HUES64 (cell line): Measurements from ENCODE around the gene RYR3.

Experiments
- H3K27ac ChIP-seq: 2 replicates; pipeline ENCODE4 v1.7.0; 2013; ENCODE audit warnings: low read depth, low read length, inconsistent platforms
- H3K27me3 ChIP-seq: 2 replicates; pipeline ENCODE4 v1.6.1; 2013; ENCODE audit warnings: mild to moderate bottlenecking, low read length; ENCODE audit not compliant: insufficient read depth
- H3K36me3 ChIP-seq: 2 replicates; pipeline ENCODE4 v1.6.1; 2013; ENCODE audit warnings: mild to moderate bottlenecking, low read length; ENCODE audit not compliant: insufficient read depth
- H3K4me1 ChIP-seq: 2 replicates; pipeline ENCODE4 v1.6.1; 2013; ENCODE audit warnings: mild to moderate bottlenecking, low read length, moderate library complexity; ENCODE audit not compliant: insufficient read depth
- H3K4me3 ChIP-seq: 2 replicates; pipeline ENCODE4 v1.5.1; 2013; ENCODE audit warnings: mild to moderate bottlenecking, low read length, moderate library complexity
- H3K9ac ChIP-seq: 2 replicates; pipeline ENCODE4 v1.6.1; 2013; ENCODE audit warnings: mild to moderate bottlenecking, low read depth, low read length
- H3K9me3 ChIP-seq: 2 replicates; pipeline ENCODE4 v1.6.1; 2013; ENCODE audit warnings: low read depth, low read length; ENCODE audit not compliant: insufficient read depth
- WGBS: fragments of 150-250, 120-280 bp; methylation state at CpG from one replicate; pipeline ENCODE4 v1.1.7; 2013; ENCODE audit warnings: missing lambda C conversion rate; 5-methylcytosine and 5-hydroxymethylcytosine counted together

Gene RYR3

DNA sequence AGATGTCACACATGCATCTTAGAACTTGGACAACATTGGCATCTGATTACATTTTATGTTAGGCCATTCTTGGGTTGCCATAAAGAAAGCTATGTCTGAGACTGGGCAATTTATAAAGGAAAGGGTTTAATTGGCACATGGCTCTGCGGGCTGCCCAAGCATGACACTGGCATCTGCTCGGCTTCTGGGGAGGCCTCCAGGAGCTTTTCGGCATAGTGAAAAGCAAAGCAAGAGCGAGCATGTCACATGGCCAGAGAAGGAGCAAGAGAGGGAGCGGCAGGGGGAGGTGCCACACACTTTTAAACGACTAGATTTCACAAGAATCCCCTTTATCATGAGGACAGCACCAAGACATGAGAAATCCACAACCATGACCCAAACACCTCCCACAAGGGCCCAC is 11.3 kb downstream of the RYR3 start:
- H3K4me1 ChIP-seq = no peaks in the 10 kb centered on the region

DNA sequence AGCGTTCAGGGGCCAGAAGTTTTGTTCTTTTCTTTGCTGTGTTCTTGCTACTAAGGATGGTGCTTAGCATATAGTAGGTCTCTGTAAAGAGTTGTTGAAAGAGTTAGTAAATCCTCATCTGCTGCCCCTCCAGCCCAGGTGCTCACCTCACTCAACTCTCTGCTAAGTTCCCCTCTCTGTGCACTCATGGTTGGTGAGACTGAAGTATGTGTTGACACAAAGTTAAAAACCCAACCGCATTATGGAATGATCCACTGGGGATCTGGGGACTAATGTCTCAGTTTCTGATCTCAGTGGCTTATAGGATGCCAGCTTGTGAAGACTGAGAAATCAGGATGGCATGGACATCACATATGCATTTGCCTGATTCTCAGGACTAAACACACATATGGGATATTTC is 13.8 kb downstream of the RYR3 start:
- no peak overlapping the region for H3K27ac ChIP-seq
- no peak overlapping the region for H3K4me3 ChIP-seq
- WGBS = 96% methylated on average over 2 of the region's 2 CpGs
- no peaks in the 10 kb centered on the region for H3K9me3 ChIP-seq
- no peaks in the 10 kb centered on the region for H3K36me3 ChIP-seq
- H3K27me3 ChIP-seq = no peaks in the 10 kb centered on the region; the same call in 1 of the 2 replicates
- no peak overlapping the region for H3K9ac ChIP-seq
- no peaks in the 10 kb centered on the region for H3K4me1 ChIP-seq

More for the DNA sequence above, 11.3 kb downstream of the RYR3 start:
- Histone ChIP-seq H3K27me3 (no peaks in the 10 kb centered on the region; the same call in 1 of the 2 replicates), H3K36me3 (no peaks in the 10 kb centered on the region), H3K9ac (no peak overlapping the region), H3K4me3 (no peak overlapping the region), H3K27ac (no peak overlapping the region), H3K9me3 (no peaks in the 10 kb centered on the region)
- 89% methylated on average over 6 of the region's 6 CpGs for WGBS

DNA sequence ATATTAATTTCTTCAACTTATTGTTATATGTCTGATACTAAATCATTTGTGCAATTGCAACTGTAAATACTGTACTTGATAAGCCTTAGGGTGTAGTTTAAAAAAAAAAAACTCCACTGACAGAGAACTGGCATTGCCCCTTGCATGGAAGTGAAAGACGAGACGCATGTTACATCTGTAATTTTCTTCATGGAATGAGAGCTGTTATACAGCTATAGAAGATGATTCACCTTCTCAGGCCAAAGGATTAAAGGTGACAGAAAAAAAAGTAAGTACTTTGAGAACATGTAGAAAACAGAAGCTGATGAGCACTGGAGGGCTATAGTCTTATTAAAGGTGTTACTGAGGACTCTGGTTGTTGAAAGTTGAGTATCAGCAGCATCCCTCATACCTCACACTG is 16.1 kb downstream of the RYR3 start:
- Histone ChIP-seq H3K4me1 (no peaks in the 10 kb centered on the region), H3K27me3 (no peaks in the 10 kb centered on the region; the same call in 1 of the 2 replicates), H3K4me3 (no peak overlapping the region), H3K9ac (no peak overlapping the region), H3K9me3 (no peaks in the 10 kb centered on the region), H3K27ac (no peak overlapping the region), H3K36me3 (no peaks in the 10 kb centered on the region)
- 90% methylated on average over 2 of the region's 2 CpGs for WGBS

DNA sequence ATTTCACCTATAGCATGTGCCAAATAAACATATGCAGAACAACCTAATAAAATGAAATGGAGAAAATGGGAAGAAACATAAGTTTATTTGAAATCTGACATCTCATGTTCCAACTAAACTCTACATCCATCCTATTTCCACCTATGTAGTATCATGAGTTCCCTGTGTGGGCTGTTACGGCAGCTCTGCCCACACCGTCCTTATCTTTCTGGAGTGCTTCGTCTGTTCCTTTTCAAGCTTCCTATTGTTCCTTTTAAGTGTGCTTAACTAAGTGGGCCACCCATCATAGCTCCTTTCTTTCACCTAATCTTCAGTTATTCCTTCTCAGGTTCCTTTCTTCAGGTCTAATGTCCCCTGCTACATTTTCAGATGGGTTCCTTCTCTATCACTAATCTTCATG is 17.3 kb downstream of the RYR3 start:
- H3K27ac ChIP-seq = no peak overlapping the region
- no peaks in the 10 kb centered on the region; the same call in 1 of the 2 replicates for H3K27me3 ChIP-seq
- no peaks in the 10 kb centered on the region for H3K36me3 ChIP-seq
- no peak overlapping the region for H3K9ac ChIP-seq
- WGBS = 74% methylated on average over 3 of the region's 3 CpGs
- H3K4me1 ChIP-seq = no peaks in the 10 kb centered on the region
- H3K4me3 ChIP-seq = no peak overlapping the region
- no peaks in the 10 kb centered on the region for H3K9me3 ChIP-seq

DNA sequence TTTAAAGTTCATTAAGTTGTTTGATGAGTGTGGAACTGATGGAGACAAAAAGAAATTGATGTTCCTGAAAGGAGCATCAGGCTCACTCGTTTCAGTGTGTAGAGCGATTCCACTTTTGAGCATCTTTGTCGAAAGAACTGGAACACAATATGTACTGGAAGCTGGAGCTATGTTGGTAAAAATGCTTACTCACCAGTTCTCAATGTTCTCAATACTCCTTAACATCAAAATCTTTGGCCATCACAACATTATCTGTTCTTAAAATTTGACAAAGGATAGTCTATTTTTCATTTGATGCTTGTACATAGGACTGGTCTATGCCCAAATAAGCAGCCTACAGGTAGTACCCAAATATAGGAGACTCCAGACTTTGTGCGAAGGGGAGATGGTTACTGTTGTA is 18.7 kb downstream of the RYR3 start:
- Histone ChIP-seq H3K4me3 (no peak overlapping the region), H3K9me3 (no peaks in the 10 kb centered on the region), H3K36me3 (no peaks in the 10 kb centered on the region), H3K27me3 (no peaks in the 10 kb centered on the region; the same call in 1 of the 2 replicates), H3K27ac (no peak overlapping the region), H3K4me1 (no peaks in the 10 kb centered on the region), H3K9ac (no peak overlapping the region)
- 92% methylated on average over 4 of the region's 4 CpGs for WGBS

DNA sequence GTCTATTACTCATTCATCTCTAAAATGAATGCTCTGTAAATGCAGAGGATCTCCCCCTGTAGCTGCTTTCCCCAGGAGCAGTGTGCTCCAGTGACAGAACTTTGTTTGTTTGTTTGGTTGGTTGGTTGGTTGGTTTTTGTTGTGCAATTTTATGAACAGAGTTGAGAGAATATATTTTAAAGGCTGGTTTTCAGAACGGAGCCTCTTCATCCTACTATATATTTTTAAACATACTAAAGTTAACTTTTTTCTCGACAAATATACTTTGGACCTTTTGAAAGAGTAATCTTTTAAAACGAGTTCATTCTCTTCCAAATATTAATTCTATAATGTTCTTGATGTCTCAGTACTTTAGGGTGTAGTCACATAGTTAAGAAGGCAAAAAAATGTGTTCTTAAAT is 20.2 kb downstream of the RYR3 start:
- Histone ChIP-seq H3K27me3 (no peaks in the 10 kb centered on the region; the same call in 1 of the 2 replicates), H3K9me3 (no peaks in the 10 kb centered on the region), H3K4me1 (no peaks in the 10 kb centered on the region), H3K9ac (no peak overlapping the region), H3K36me3 (no peaks in the 10 kb centered on the region), H3K27ac (no peak overlapping the region), H3K4me3 (no peak overlapping the region)
- 80% methylated on average over 1 of the region's 3 CpGs for WGBS

DNA sequence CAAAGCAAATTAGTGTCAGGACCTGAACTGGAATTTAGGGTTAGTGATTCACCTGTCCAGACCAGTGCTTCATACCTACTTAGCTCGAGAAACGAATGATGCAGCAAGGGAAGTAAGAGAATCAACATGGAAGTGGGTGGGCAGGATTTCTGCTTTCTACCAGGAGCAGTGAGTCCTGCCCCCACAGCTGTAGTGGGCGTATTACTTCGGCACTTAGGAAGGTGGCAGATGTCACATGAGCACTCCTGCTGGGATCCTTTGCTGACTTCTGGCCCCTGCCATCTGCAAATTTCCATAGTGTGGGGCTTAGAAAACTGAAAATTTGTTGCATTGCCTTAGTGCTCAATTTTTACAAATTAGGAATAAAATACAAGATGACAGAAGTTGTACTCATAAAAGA is 31.2 kb downstream of the RYR3 start:
- WGBS = 77% methylated on average over 4 of the region's 4 CpGs

DNA sequence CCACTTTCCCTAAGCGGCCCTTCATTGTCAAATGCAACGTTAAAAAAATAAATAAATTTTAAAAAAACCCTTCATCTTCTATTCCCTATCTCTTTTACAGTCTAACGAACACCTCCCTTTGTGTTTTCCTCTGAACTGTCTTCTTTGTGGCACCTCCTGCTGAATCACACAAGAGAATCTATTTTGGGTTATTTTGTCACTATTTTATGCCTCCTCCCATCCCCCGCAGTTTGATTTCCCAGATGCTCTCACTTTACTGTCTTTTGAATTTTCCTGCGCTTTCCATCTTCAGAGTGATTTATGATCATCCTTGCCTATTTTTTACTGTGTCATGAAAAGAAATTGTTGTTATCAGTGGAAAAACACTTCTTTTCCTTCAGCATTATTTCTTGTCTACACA is 32.5 kb downstream of the RYR3 start:
- Histone ChIP-seq H3K4me1 (peaks cover 15% of the 10 kb centered on the region; the same call in 1 of the 2 replicates), H3K9ac (no peak overlapping the region), H3K27me3 (no peaks in the 10 kb centered on the region), H3K36me3 (no peaks in the 10 kb centered on the region), H3K27ac (no peak overlapping the region), H3K9me3 (no peaks in the 10 kb centered on the region), H3K4me3 (no peak overlapping the region)
- WGBS = 87% methylated on average over 5 of the region's 5 CpGs

More for the DNA sequence above, 31.2 kb downstream of the RYR3 start:
- Histone ChIP-seq H3K9me3 (no peaks in the 10 kb centered on the region), H3K4me3 (no peak overlapping the region), H3K27me3 (no peaks in the 10 kb centered on the region), H3K36me3 (no peaks in the 10 kb centered on the region), H3K27ac (no peak overlapping the region), H3K9ac (no peak overlapping the region), H3K4me1 (peaks cover 15% of the 10 kb centered on the region; the same call in 1 of the 2 replicates)

DNA sequence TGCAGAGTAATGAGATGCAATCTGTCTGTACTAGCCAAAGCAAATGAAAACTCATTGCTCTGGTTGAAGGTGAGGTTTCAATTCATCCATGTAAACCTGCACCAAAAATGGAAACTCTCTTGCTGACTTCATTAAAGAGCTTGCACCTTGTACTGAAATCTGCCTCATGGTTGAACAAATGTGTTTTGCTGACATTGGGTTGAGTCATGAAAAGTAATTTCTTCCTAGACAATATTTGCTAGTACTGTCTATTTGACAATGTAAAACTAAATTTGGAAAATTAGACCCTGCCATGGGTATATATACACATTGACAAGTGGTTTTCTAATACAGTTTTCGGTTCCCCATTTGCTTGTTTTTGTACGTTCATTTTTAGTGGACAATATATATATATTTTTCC is 33.3 kb downstream of the RYR3 start:
- Histone ChIP-seq H3K4me3 (no peak overlapping the region), H3K4me1 (peaks cover 15% of the 10 kb centered on the region; the same call in 1 of the 2 replicates), H3K27ac (no peak overlapping the region), H3K36me3 (no peaks in the 10 kb centered on the region), H3K27me3 (no peaks in the 10 kb centered on the region), H3K9ac (no peak overlapping the region), H3K9me3 (no peaks in the 10 kb centered on the region)
- WGBS = no CpG with 5 or more reads among the region's 2 CpGs

DNA sequence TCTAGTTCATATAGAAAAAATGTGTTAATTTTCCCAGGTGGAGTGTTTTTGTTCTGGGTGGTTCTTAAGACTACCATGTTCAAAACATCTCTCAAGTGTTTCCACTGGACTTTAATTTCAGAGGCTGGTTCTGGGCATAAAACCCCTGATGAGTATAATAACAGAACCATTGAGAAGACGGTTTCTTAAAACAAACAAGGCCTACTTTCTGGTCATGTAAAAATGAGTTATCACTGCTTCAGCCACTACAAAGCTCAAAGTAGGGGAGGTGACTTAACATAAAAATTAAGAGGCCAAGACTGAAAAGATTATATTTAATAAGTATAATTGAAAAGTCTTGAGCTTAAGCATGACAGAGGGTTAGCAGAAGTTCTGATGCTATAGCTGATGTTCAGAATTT is 33.8 kb downstream of the RYR3 start:
- no peaks in the 10 kb centered on the region for H3K27me3 ChIP-seq

DNA sequence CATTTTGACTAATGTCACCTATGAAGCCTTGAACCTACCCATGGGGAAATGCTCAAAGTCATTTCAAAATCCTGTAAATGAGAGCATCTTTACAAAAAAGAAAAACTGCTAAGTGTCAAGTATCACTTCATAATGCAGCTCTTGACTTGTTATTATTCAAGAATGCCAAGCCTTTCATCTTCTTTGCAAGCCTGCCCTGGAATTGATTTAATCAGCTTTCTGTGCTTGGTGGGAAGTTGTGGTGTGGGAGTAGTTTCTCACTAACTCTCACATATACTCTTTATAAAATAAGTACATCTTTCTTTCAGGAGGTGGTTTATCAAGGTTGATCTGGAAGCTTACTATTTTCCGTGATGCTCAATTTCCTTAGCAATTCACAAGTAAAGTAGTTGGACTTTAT is 43.6 kb downstream of the RYR3 start:
- peaks cover 12% of the 10 kb centered on the region; the same call in 1 of the 2 replicates for H3K4me1 ChIP-seq
- H3K36me3 ChIP-seq = no peaks in the 10 kb centered on the region
- no peak overlapping the region for H3K4me3 ChIP-seq
- WGBS = 91% methylated on average over 1 of the region's 1 CpG
- no peaks in the 10 kb centered on the region for H3K9me3 ChIP-seq
- no peak overlapping the region for H3K27ac ChIP-seq
- H3K9ac ChIP-seq = no peak overlapping the region
- H3K27me3 ChIP-seq = no peaks in the 10 kb centered on the region

More for the DNA sequence above, 33.8 kb downstream of the RYR3 start:
- Histone ChIP-seq H3K36me3 (no peaks in the 10 kb centered on the region), H3K9me3 (no peaks in the 10 kb centered on the region), H3K27ac (no peak overlapping the region), H3K4me1 (peaks cover 15% of the 10 kb centered on the region; the same call in 1 of the 2 replicates), H3K4me3 (no peak overlapping the region), H3K9ac (no peak overlapping the region)
- 67% methylated on average over 1 of the region's 1 CpG for WGBS

DNA sequence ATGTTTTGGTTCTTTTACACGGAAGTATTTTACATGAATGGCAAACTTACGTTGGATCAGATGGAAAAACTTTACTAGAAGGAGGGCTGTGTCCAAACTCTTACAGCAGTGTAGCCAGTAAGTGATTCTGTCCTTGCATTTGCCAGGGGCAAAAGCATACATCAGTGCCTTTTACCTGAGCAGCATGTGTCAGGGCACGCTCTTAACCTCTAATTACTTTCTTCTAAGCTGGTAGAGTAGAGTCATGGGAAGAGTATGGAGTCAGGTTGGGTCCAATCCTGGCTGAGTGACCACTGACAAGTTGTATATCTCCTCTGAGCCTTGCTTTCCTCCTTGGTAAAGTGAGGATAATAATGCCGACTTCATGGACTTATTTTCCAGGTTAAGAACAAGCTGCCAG is 47.1 kb downstream of the RYR3 start:
- Histone ChIP-seq H3K36me3 (no peaks in the 10 kb centered on the region), H3K27ac (no peak overlapping the region; the same call in 1 of the 2 replicates), H3K9ac (no peak overlapping the region), H3K27me3 (no peaks in the 10 kb centered on the region), H3K9me3 (no peaks in the 10 kb centered on the region), H3K4me1 (peaks cover 12% of the 10 kb centered on the region; the same call in 1 of the 2 replicates), H3K4me3 (no peak overlapping the region)
- 93% methylated on average over 4 of the region's 4 CpGs for WGBS
